Uterus (tissue), 2 donors: ENCODE results near the gene RNF217.

ENCODE experiments used
- POLR2A ChIP-seq, 2 donors: fragments of 450-650 bp; IDR thresholded peaks; one replicate each; pipeline ENCODE4 v1.6.1; 2016; ENCODE audit warnings: antibody characterized with exemption in 2 of 2, mild to moderate bottlenecking in 1 of 2, moderate library complexity in 1 of 2
- TF ChIP-seq, protein P1 (sequence below), 4 experiments: fragments of 200-600 bp in 2 of 4; fragments of 450-650 bp in 2 of 4; sonication (generic) in 2 of 4; IDR thresholded peaks; one replicate each; pipeline ENCODE4 v1.5.1; 2016 to 2019; ENCODE audit warnings: antibody characterized with exemption in 4 of 4, mild to moderate bottlenecking in 2 of 4, moderate library complexity in 1 of 4

GRCh38 chr6:124958149-124958548 lies 4.1 kb upstream of the RNF217 start:
- TF ChIP-seq, protein P1, sequence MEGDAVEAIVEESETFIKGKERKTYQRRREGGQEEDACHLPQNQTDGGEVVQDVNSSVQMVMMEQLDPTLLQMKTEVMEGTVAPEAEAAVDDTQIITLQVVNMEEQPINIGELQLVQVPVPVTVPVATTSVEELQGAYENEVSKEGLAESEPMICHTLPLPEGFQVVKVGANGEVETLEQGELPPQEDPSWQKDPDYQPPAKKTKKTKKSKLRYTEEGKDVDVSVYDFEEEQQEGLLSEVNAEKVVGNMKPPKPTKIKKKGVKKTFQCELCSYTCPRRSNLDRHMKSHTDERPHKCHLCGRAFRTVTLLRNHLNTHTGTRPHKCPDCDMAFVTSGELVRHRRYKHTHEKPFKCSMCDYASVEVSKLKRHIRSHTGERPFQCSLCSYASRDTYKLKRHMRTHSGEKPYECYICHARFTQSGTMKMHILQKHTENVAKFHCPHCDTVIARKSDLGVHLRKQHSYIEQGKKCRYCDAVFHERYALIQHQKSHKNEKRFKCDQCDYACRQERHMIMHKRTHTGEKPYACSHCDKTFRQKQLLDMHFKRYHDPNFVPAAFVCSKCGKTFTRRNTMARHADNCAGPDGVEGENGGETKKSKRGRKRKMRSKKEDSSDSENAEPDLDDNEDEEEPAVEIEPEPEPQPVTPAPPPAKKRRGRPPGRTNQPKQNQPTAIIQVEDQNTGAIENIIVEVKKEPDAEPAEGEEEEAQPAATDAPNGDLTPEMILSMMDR (IDR thresholded peaks at IDR 0.05) = no peak
- TF ChIP-seq POLR2A (IDR thresholded peaks at IDR 0.05) = no peak
